Activated CD8-positive, alpha-beta memory T cell treated with anti-CD3 and anti-CD28 coated beads, Interleukin-2, amount 50 U/mL, for 48 hours (primary cell): ENCODE measurements around the gene SWAP70.

Experiments
- DNase-seq: peaks from one replicate; pipeline ENCODE4 v3.0.0-alpha.2; 2020

SWAP70 gene

GRCh38 chr11:9651899-9652748, 11.8 kb upstream of the SWAP70 start:
- DNase-seq: no peak

GRCh38 chr11:9653871-9654270, 10.0 kb upstream of the SWAP70 start:
- no peak for DNase-seq

- no peak for DNase-seq
Measured at GRCh38 chr11:9656864-9657263, 7.0 kb upstream of the SWAP70 start.

- no peak for DNase-seq
Measured at GRCh38 chr11:9657531-9657930, 6.3 kb upstream of the SWAP70 start.

- DNase-seq: no peak
Measured at GRCh38 chr11:9660886-9661285, 3.0 kb upstream of the SWAP70 start.

- DNase-seq: no peak
Measured at GRCh38 chr11:9662273-9662672, 1.6 kb upstream of the SWAP70 start.

- DNase-seq: peak; percentile 61
Measured at GRCh38 chr11:9664276-9665171, 647 bp downstream of the SWAP70 start.

GRCh38 chr11:9665749-9666148, 1.9 kb downstream of the SWAP70 start:
- no peak for DNase-seq

GRCh38 chr11:9669954-9670353, 6.1 kb downstream of the SWAP70 start:
- no peak for DNase-seq

GRCh38 chr11:9672288-9672916, 8.5 kb downstream of the SWAP70 start:
- DNase-seq: no peak

GRCh38 chr11:9672918-9673317, 9.0 kb downstream of the SWAP70 start:
- no peak for DNase-seq

GRCh38 chr11:9675691-9676090, 11.8 kb downstream of the SWAP70 start:
- DNase-seq: no peak

- no peak for DNase-seq
Measured at GRCh38 chr11:9677951-9678350, 14.1 kb downstream of the SWAP70 start.

- no peak for DNase-seq
Measured at GRCh38 chr11:9678576-9678975, 14.7 kb downstream of the SWAP70 start.

GRCh38 chr11:9680028-9680427, 16.2 kb downstream of the SWAP70 start:
- no peak for DNase-seq

- no peak for DNase-seq
Measured at GRCh38 chr11:9681583-9682372, 17.9 kb downstream of the SWAP70 start.

GRCh38 chr11:9687711-9688477, 24.0 kb downstream of the SWAP70 start:
- DNase-seq: no peak

- DNase-seq: no peak
Measured at GRCh38 chr11:9688716-9689511, 25.0 kb downstream of the SWAP70 start.

- no peak for DNase-seq
Measured at GRCh38 chr11:9689721-9690120, 25.8 kb downstream of the SWAP70 start.

- DNase-seq: no peak
Measured at GRCh38 chr11:9691865-9692264, 28.0 kb downstream of the SWAP70 start.

- no peak for DNase-seq
Measured at GRCh38 chr11:9692691-9693090, 28.8 kb downstream of the SWAP70 start.
